ENCODE results near the gene B4GALT5.

The B4GALT5 gene

DNA sequence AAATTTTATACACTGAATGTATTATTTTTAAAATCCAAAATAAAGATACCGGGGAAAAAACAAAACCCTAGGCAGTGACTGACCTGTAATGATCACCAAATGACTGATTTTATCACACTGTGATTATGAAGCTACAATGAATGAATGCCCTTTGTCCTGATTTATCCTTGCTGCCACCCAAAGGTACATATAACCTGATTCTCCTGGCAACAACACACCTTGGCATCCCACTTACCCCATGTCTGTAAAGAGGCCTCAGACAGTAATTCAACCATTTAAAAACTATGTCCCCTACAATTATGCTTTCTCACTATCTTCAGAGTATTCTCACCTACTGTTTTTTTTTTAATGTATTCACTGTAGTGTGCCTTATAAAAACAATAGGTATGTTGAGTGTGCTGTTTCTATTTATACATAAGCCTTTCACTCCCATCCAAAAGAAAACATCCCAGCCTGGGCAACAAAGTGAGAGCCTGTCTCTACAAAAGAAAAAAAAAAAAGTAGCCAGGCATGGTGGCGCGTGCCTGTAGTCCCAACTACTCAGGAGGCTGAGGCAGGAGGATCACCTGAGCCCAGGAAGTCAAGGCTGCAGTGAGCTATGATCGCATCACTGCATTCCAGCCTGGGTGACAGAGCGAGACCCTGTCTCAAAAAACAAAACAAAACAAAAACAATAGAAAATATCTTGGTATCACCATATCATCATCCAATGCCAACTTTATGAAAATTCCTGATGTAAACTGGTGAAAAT lies 21.7 kb downstream of the B4GALT5 start:
- TF ChIP-seq OSR1 (CRISPR knock-in tag; IDR thresholded peaks at IDR 0.05) = no peak
- no peak for ATAC-seq

DNA sequence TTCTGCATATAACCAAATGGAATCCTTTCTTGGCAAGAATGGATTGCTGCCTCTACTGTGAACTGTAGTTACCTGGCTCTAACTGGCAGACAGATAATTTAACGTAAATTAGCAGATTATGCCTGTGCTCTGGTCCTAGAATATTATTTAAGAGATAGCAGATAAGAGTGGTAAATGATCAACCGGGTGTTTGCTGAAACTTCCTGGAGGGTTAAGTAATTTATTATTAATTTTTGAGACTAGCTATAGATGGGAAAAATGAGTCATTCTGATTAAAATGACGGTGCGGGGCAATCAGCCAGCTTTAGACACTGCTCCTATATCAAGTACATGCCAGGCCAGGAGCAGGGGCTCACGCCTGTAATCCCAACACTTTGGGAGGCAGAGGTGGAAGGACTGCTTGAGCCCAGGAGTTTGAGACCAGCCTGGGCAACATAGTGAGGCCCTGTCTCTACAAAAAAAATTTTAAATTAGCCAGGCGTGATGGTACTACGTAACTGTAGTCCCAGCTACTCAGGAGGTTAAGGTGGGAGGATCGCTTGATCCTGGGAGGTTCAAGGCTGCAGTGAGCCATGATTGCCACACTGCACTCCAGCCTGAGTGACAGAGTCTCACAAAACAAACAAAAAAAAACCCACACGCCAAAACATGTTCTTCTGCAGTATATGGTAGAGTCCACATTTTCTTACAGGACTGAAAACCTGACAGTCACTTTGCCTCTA lies 22.6 kb downstream of the B4GALT5 start:
- TF ChIP-seq GLIS3 (CRISPR knock-in tag; IDR thresholded peaks at IDR 0.05) = 0 out of 2 replicates have a peak, but pooled peaks have one; percentile 10
- peak; percentile 66 for TF ChIP-seq ISL1 (CRISPR knock-in tag; IDR thresholded peaks at IDR 0.05)
- no peak for TF ChIP-seq ZFP30 (CRISPR knock-in tag; IDR thresholded peaks at IDR 0.05)
- ATAC-seq = peak; percentile 79

DNA sequence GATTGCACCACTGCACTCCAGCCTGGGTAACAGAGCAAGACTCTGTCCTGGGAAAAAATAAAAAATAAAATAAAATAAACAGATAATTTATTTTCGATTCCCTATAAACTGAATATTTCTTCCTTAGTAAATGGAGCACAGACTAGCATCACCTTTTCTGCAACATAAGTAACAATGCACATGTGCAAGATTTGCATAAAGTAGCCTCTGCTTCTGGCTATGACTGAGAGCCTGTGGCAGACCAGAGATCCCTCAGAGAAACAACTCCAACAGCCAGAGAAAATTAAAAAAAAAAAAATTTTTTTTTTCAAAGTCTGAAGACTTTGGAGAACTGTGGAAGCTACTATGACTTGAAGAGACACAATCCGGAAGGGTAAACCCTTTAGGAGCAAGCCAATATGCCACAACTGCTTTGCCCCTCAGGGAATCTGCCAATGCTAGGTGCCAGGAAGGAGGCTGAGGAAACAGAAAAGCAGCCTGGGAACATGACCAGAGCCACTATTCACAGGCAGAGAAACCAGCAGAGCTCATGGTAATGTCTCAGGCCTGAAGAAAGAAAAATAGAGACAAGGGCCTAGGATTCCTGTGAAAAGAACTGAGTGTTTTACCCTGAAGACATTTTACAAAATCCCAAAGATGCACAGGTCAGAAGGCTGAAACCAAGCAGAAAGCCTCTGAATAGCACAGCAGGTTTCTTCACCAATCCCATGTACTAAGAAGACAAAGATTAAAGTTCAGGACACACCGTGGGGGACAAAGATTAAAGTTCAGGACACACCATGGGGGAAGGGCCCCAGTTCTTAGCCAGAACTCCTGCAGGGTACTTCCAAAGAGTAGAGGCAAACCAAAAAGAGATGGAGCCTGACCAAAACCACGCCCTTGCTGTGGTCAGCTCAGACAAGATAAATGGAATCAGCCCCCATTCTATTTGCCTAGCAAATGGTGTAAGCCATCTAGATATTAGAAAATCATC lies 25.8 kb downstream of the B4GALT5 start:
- ATAC-seq = no peak
- TF ChIP-seq ISL1 (CRISPR knock-in tag; IDR thresholded peaks at IDR 0.05) (no peak), ESRRG (CRISPR knock-in tag; IDR thresholded peaks at IDR 0.05) (no peak), CSDC2 (CRISPR knock-in tag; IDR thresholded peaks at IDR 0.05) (no peak), TOX (CRISPR knock-in tag; IDR thresholded peaks at IDR 0.05; ENCODE audit: borderline replicate concordance) (no peak), ZNF70 (CRISPR knock-in tag; IDR thresholded peaks at IDR 0.05) (no peak), SNAI2 (CRISPR knock-in tag; IDR thresholded peaks at IDR 0.05) (no peak), RARB (CRISPR knock-in tag; IDR thresholded peaks at IDR 0.05) (no peak)
- TF ChIP-seq, protein P1, sequence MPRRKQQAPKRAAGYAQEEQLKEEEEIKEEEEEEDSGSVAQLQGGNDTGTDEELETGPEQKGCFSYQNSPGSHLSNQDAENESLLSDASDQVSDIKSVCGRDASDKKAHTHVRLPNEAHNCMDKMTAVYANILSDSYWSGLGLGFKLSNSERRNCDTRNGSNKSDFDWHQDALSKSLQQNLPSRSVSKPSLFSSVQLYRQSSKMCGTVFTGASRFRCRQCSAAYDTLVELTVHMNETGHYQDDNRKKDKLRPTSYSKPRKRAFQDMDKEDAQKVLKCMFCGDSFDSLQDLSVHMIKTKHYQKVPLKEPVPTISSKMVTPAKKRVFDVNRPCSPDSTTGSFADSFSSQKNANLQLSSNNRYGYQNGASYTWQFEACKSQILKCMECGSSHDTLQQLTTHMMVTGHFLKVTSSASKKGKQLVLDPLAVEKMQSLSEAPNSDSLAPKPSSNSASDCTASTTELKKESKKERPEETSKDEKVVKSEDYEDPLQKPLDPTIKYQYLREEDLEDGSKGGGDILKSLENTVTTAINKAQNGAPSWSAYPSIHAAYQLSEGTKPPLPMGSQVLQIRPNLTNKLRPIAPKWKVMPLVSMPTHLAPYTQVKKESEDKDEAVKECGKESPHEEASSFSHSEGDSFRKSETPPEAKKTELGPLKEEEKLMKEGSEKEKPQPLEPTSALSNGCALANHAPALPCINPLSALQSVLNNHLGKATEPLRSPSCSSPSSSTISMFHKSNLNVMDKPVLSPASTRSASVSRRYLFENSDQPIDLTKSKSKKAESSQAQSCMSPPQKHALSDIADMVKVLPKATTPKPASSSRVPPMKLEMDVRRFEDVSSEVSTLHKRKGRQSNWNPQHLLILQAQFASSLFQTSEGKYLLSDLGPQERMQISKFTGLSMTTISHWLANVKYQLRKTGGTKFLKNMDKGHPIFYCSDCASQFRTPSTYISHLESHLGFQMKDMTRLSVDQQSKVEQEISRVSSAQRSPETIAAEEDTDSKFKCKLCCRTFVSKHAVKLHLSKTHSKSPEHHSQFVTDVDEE (CRISPR knock-in tag; IDR thresholded peaks at IDR 0.05) = no peak
- TF ChIP-seq, protein P2, sequence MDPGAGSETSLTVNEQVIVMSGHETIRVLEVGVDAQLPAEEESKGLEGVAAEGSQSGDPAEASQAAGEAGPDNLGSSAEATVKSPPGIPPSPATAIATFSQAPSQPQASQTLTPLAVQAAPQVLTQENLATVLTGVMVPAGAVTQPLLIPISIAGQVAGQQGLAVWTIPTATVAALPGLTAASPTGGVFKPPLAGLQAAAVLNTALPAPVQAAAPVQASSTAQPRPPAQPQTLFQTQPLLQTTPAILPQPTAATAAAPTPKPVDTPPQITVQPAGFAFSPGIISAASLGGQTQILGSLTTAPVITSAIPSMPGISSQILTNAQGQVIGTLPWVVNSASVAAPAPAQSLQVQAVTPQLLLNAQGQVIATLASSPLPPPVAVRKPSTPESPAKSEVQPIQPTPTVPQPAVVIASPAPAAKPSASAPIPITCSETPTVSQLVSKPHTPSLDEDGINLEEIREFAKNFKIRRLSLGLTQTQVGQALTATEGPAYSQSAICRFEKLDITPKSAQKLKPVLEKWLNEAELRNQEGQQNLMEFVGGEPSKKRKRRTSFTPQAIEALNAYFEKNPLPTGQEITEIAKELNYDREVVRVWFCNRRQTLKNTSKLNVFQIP (CRISPR knock-in tag; IDR thresholded peaks at IDR 0.05; ENCODE audit: borderline replicate concordance, low read depth) = no peak
- TF ChIP-seq, protein P3, sequence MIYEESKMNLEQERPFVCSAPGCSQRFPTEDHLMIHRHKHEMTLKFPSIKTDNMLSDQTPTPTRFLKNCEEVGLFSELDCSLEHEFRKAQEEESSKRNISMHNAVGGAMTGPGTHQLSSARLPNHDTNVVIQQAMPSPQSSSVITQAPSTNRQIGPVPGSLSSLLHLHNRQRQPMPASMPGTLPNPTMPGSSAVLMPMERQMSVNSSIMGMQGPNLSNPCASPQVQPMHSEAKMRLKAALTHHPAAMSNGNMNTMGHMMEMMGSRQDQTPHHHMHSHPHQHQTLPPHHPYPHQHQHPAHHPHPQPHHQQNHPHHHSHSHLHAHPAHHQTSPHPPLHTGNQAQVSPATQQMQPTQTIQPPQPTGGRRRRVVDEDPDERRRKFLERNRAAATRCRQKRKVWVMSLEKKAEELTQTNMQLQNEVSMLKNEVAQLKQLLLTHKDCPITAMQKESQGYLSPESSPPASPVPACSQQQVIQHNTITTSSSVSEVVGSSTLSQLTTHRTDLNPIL (CRISPR knock-in tag; IDR thresholded peaks at IDR 0.05; ENCODE audit: low read depth) = no peak

DNA sequence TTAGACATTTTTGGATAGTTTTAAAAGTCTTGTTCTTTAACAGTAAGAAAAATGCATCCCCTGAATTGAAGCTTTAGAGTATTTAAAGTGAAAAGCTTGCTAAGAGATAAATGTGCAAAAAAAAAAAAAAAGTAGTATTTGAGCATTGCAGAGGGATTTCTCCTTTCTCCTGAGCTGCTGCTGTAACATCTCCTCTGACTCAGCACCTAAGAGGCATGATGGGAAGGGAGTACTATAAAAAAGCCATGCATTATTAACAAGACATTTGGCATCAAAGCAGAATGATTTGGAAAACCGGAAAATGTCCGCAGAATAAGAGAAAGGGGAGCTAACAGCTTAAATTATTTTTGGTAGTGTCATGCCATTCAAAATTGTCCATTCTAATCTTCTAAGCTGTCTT lies 27.9 kb downstream of the B4GALT5 start:
- peak; percentile 89 for ATAC-seq
- TF ChIP-seq ZFP3 (CRISPR knock-in tag; IDR thresholded peaks at IDR 0.05) = no peak
- TF ChIP-seq PPARA (CRISPR knock-in tag; IDR thresholded peaks at IDR 0.05; ENCODE audit: borderline replicate concordance) = no peak
- TF ChIP-seq ESRRG (CRISPR knock-in tag; IDR thresholded peaks at IDR 0.05) = no peak
- TF ChIP-seq ZNF70 (CRISPR knock-in tag; IDR thresholded peaks at IDR 0.05) = no peak
- TF ChIP-seq, protein P3 (CRISPR knock-in tag; IDR thresholded peaks at IDR 0.05; ENCODE audit: low read depth) = no peak
- no peak for TF ChIP-seq ZFP30 (CRISPR knock-in tag; IDR thresholded peaks at IDR 0.05)
- TF ChIP-seq CSDC2 (CRISPR knock-in tag; IDR thresholded peaks at IDR 0.05) = no peak

DNA sequence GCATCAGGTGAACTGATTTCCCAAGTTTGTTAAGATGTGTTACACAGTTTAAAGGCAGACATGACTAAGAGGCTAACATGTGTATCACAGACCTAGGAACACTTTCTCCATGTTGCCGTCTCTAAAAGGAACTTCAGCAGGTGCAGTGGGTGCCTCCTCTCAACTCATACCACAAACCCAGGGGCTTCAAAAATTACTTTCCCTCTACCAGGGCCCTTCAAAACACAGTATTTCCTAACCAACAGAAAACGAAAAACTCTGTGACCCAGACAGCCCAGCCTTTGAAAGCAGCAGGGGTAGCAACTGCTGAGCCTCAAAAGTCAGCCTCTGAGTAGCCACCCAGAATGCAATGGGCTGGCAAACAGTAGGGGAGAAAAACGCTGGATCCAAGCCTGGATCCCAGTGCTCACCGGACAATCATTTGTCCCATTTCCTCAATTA lies 28.5 kb downstream of the B4GALT5 start:
- peak; percentile 17; the same call in 1 of the 3 replicates for ATAC-seq
- TF ChIP-seq ARNTL (CRISPR knock-in tag; IDR thresholded peaks at IDR 0.05; ENCODE audit: borderline replicate concordance, low read depth) (no peak), TCF4 (CRISPR knock-in tag; IDR thresholded peaks at IDR 0.05; ENCODE audit: borderline replicate concordance) (no peak), TOX (CRISPR knock-in tag; IDR thresholded peaks at IDR 0.05; ENCODE audit: borderline replicate concordance) (no peak), PPARA (CRISPR knock-in tag; IDR thresholded peaks at IDR 0.05; ENCODE audit: borderline replicate concordance) (no peak)
- TF ChIP-seq, protein P4, sequence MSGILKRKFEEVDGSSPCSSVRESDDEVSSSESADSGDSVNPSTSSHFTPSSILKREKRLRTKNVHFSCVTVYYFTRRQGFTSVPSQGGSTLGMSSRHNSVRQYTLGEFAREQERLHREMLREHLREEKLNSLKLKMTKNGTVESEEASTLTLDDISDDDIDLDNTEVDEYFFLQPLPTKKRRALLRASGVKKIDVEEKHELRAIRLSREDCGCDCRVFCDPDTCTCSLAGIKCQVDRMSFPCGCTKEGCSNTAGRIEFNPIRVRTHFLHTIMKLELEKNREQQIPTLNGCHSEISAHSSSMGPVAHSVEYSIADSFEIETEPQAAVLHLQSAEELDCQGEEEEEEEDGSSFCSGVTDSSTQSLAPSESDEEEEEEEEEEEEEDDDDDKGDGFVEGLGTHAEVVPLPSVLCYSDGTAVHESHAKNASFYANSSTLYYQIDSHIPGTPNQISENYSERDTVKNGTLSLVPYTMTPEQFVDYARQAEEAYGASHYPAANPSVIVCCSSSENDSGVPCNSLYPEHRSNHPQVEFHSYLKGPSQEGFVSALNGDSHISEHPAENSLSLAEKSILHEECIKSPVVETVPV (CRISPR knock-in tag; IDR thresholded peaks at IDR 0.05) = no peak

Measured in SK-N-SH treated with all-trans-retinoic acid at 6 μM for 48 hours (cell line).